HepG2 (cell line): ENCODE results near the gene VWA5B1. TPM values are rescaled to one million over a fixed set of nuclear protein-coding genes. Genes with fewer than 3 reads are reported as not detected.

Experiments used
- ATAC-seq: fragments of 200-7000 bp; cut with Tn5 transposase; 3 replicates; pipeline ENCODE4 v1.9.1; 2020; ENCODE audit warnings: mild to moderate bottlenecking, moderate library complexity
- BruUV-seq: library from RNA; stranded (reverse); fragments of 400-500 nt; replicated peaks from 2 replicates; lab custom pipeline; 2021; lab: Mats Ljungman, UMichigan
- CTCF ChIA-PET: fragments of 300-600 bp; formaldehyde crosslinking; extraction: SDS; loops from one replicate; lab custom pipeline; 2021; ENCODE audit warnings: low total read pairs, inconsistent platforms, low intra/inter-chr PET ratio; lab: Yijun Ruan, JAX
- POLR2A ChIA-PET: fragments of 350-600 bp; sonication (Branson Sonifier 250); formaldehyde crosslinking; loops from one replicate; lab custom pipeline; 2020; ENCODE audit warnings: antibody characterized with exemption, inconsistent platforms; lab: Yijun Ruan, JAX
- DNase-seq: peaks from one replicate; pipeline ENCODE4 v3.0.0-alpha.2; 2015; ENCODE audit warnings: low spot score
- FAIRE-seq: peaks from 3 replicates; lab custom pipeline; 2011; peaks lifted over from hg19 to GRCh38; lab: Jason Lieb, UNC
- H2AFZ ChIP-seq: one replicate; pipeline ENCODE4 v1.6.1; 2011; ENCODE audit warnings: low read length, inconsistent platforms
- H3K27ac ChIP-seq: fragments of 300-600 bp; 3 replicates; pipeline ENCODE4 v1.8.0; 2011; ENCODE audit warnings: mixed run types, mild to moderate bottlenecking, mixed read lengths, low read length, inconsistent platforms; ENCODE audit not compliant: insufficient read depth; ENCODE audit errors: extremely low read length
- H3K27me3 ChIP-seq, 2 experiments: fragments of 200-600 bp in 1 of 2; 2 replicates in 1 of 2; 3 replicates in 1 of 2; pipeline versions ENCODE4 v1.6.0 to v1.8.0; 2011; ENCODE audit warnings: low read length in 2 of 2, mild to moderate bottlenecking in 2 of 2, moderate library complexity in 2 of 2, inconsistent platforms in 1 of 2; ENCODE audit not compliant: insufficient read depth in 2 of 2, control insufficient read depth in 1 of 2
- H3K36me3 ChIP-seq, 2 experiments: fragments of 200-600 bp in 1 of 2; replicated peaks in 1 of 2; 2 replicates in 1 of 2; 3 replicates in 1 of 2; pipeline versions ENCODE4 v1.5.1 to v1.8.0; 2011; ENCODE audit warnings: low read length in 2 of 2, inconsistent platforms in 1 of 2; ENCODE audit not compliant: insufficient read depth in 2 of 2, control insufficient read depth in 1 of 2
- H3K4me1 ChIP-seq: 2 replicates; pipeline ENCODE4 v1.5.1; 2012; ENCODE audit warnings: low read length, inconsistent platforms; ENCODE audit not compliant: insufficient read depth
- H3K4me2 ChIP-seq: 2 replicates; pipeline ENCODE4 v1.6.0; 2011; ENCODE audit warnings: low read depth, low read length, inconsistent platforms
- H3K4me3 ChIP-seq, 3 experiments: fragments of 200-600 bp in 1 of 3; sonication (generic), shearing (Covaris generic) in 1 of 3; replicated peaks in 1 of 3; 2 replicates each; pipeline ENCODE4 v1.5.1; 2011 to 2016; ENCODE audit warnings: low read length in 3 of 3, inconsistent platforms in 2 of 3, low read depth in 2 of 3, mild to moderate bottlenecking in 2 of 3, control low read depth in 1 of 3, mixed read lengths in 1 of 3; ENCODE audit not compliant: insufficient read depth in 1 of 3
- H3K79me2 ChIP-seq: one replicate; pipeline ENCODE4 v1.6.1; 2011; ENCODE audit warnings: low read length, inconsistent platforms; ENCODE audit not compliant: insufficient read depth
- H3K9ac ChIP-seq: 2 replicates; pipeline ENCODE4 v1.6.0; 2011; ENCODE audit warnings: mild to moderate bottlenecking, low read depth, low read length, inconsistent platforms; ENCODE audit not compliant: insufficient read depth
- H3K9me3 ChIP-seq: 2 replicates; pipeline ENCODE4 v1.5.1; 2012; ENCODE audit warnings: mild to moderate bottlenecking, low read length
- H4K20me1 ChIP-seq: 2 replicates; pipeline ENCODE4 v1.6.0; 2011; ENCODE audit warnings: inconsistent platforms, mild to moderate bottlenecking, low read length, moderate library complexity; ENCODE audit not compliant: insufficient read depth
- CBFB ChIP-seq: sonication (generic); formaldehyde crosslinking; IDR thresholded peaks from 2 replicates; pipeline ENCODE4 v1.4.0; 2020; ENCODE audit warnings: missing genetic modification reagents
- FOSL2 ChIP-seq: sonication (generic); formaldehyde crosslinking; IDR thresholded peaks from 2 replicates; pipeline ENCODE4 v1.4.0; 2020; ENCODE audit warnings: missing genetic modification reagents
- HMG20B ChIP-seq: conservative IDR thresholded peaks from 2 replicates; pipeline ENCODE4 v1.6.1; 2016; ENCODE audit warnings: missing genetic modification reagents, missing compliant biosample characterization
- IRF1 ChIP-seq: sonication (generic); formaldehyde crosslinking; IDR thresholded peaks from 2 replicates; pipeline ENCODE4 v1.4.0; 2020; ENCODE audit warnings: low read depth, mild to moderate bottlenecking, missing genetic modification reagents
- MED8 ChIP-seq: sonication (generic); formaldehyde crosslinking; IDR thresholded peaks from 2 replicates; pipeline ENCODE4 v1.8.1; 2023; ENCODE audit warnings: mild to moderate bottlenecking, missing genetic modification reagents; ENCODE audit not compliant: insufficient replicate concordance
- MXD3 ChIP-seq: IDR thresholded peaks from 2 replicates; pipeline ENCODE4 v1.6.1; 2016; ENCODE audit warnings: mild to moderate bottlenecking, missing biosample characterization, missing genetic modification reagents
- RORA ChIP-seq: sonication (generic); formaldehyde crosslinking; IDR thresholded peaks from 2 replicates; pipeline ENCODE4 v1.5.0; 2020; ENCODE audit warnings: mild to moderate bottlenecking, missing genetic modification reagents, moderate library complexity
- SMAD1 ChIP-seq: sonication (generic); formaldehyde crosslinking; IDR thresholded peaks from 2 replicates; pipeline ENCODE4 v1.4.0; 2020; ENCODE audit warnings: missing genetic modification reagents, low read depth, mild to moderate bottlenecking, borderline replicate concordance
- THAP7 ChIP-seq: sonication (generic); formaldehyde crosslinking; IDR thresholded peaks from 2 replicates; pipeline ENCODE4 v1.8.1; 2023; ENCODE audit warnings: mild to moderate bottlenecking, missing genetic modification reagents
- ZBTB25 ChIP-seq: IDR thresholded peaks from 2 replicates; pipeline ENCODE4 v1.6.1; 2018; ENCODE audit warnings: missing genetic modification reagents
- ZBTB34 ChIP-seq: sonication (generic); formaldehyde crosslinking; IDR thresholded peaks from 2 replicates; pipeline ENCODE4 v1.8.0; 2022; ENCODE audit warnings: mild to moderate bottlenecking, missing genetic modification reagents
- ZNF276 ChIP-seq: sonication (generic); formaldehyde crosslinking; IDR thresholded peaks from 2 replicates; pipeline ENCODE4 v1.4.0; 2020; ENCODE audit warnings: mild to moderate bottlenecking, low read depth, missing genetic modification reagents
- WGBS: methylation state at CpG from one replicate; pipeline ENCODE4 v1.1.6; 2017; ENCODE audit warnings: low lambda C conversion rate; 5-methylcytosine and 5-hydroxymethylcytosine counted together
- in situ Hi-C: cut with HindIII; loops from 2 replicates; pipeline ENCODE4 v1.10.0; 2017; ENCODE audit warnings: low pct_unique_long_range_greater_than_20kb; ENCODE audit not compliant: extremely low pct_ligation_motif_present
- intact Hi-C: fragments of 100-400 bp; cut with micrococcal nuclease; formaldehyde crosslinking; loops from one replicate; pipeline ENCODE4 v1.10.0; 2022; ENCODE audit not compliant: unreplicated experiment
- polyA plus RNA-seq, 8 experiments: library from polyadenylated mRNA; depleted of rRNA in 3 of 8; stranded (reverse) in 7 of 8; unstranded in 1 of 8; fragments of >200 nt; fragmentation: Illumina TruSeq in 4 of 8; extraction: Trizol in 4 of 8; gene quantifications; 2 replicates each; pipeline versions ENCODE4 v1.2.1 to v1.2.3, GENCODE V29; 2011 to 2016; ENCODE audit warnings: low read depth in 4 of 8, missing spikeins in 1 of 8, mixed read lengths in 1 of 8; ENCODE audit not compliant: insufficient read depth in 1 of 8
- total RNA-seq, 5 experiments: library from RNA; depleted of rRNA; stranded (reverse); fragments of >200 nt; fragmentation: Illumina TruSeq; extraction: Trizol; gene quantifications; 2 replicates each; pipeline ENCODE4 v1.2.3, GENCODE V29; 2016; ENCODE audit warnings: low read depth in 1 of 5

Gene VWA5B1
- total and polyA plus RNA-seq, 2 of the 13 experiments (the other 11 are each of a cell fraction or from before 2014, with no cell fraction given): not detected

GRCh38 chr1:20355101-20355827 lies 64.6 kb downstream of the VWA5B1 start:
- Histone ChIP-seq H3K9me3 (no peaks in the 10 kb centered on the region), H4K20me1 (no peaks in the 10 kb centered on the region), H2AFZ (no peak overlapping the region), H3K4me3 (no peak overlapping the region), H3K4me2 (no peak overlapping the region), H3K36me3 (no peaks in the 10 kb centered on the region), H3K27ac (no peak overlapping the region), H3K4me1 (peaks cover 16% of the 10 kb centered on the region), H3K79me2 (no peaks in the 10 kb centered on the region), H3K9ac (no peak overlapping the region), H3K27me3 (peaks cover 0 to 49% of the 10 kb centered on the region in 2 experiments; a peak in 4 of 5 replicates)
- ATAC-seq (no peak), FAIRE-seq (no peak), DNase-seq (no peak)
- intact Hi-C loops: no loop called here
- BruUV-seq: no TSS peak
- ChIA-PET POLR2A (no interaction called here), CTCF (no interaction called here)
- in situ Hi-C loops: no loop called here
- 6% methylated on average over 9 of the region's 14 CpGs for WGBS
- TF ChIP-seq CBFB (CRISPR knock-in tag): no peak
- no peak for TF ChIP-seq MED8 (CRISPR knock-in tag)
- TF ChIP-seq ZNF276 (CRISPR knock-in tag): no peak
- no peak for TF ChIP-seq RORA
- TF ChIP-seq IRF1 (CRISPR knock-in tag): no peak
- TF ChIP-seq ZBTB34 (CRISPR knock-in tag): no peak
- no peak for TF ChIP-seq FOSL2 (CRISPR knock-in tag)
- no peak for TF ChIP-seq HMG20B (CRISPR knock-in tag)
- TF ChIP-seq MXD3 (CRISPR knock-in tag): no peak
- TF ChIP-seq ZBTB25 (CRISPR knock-in tag): no peak
- TF ChIP-seq THAP7 (CRISPR knock-in tag): no peak
- TF ChIP-seq SMAD1 (CRISPR knock-in tag): no peak
